ENCODE measurements around the gene CD300LG.

DNA sequence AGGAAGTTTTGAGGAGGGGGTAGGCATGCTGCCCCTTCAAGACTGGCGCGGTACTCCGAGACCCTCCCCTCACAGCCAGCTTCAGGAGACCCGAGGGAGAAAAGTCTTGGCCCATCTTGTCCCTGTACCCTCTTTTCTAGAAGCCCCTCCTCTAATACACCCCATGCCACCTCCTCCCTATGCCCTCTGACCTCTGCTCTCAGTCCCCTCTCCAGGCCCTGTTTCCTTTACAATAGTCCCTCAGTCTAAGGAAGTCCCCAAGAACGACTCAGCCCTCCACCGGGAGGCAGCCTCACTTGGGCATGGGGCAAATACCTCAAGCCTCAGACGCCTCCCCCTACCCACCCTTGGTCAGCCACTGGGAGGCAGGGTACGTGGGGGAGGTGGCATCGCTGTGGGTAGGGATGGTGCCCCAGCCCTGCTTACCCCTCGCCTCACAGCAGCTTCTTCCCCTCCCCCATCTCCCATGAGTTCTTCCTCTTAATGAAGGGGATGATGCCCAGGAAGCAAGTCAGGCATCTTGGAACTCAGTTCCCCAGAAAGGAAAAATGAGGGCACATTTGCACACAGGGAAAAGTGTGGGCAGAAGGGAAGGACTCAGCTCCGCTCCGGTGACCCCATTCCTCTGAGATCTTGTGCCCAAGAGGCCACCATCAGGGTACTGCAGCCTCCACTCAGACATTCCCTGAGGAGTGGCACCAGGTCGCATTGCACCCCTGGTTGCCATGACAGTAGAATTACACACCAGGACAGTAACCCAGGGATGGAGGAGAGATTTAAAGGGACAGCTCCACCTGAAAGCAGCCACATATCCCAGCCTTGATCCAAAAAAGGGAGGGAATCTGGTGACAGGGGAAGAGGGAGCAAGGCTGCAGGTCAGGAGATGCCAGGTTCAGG lies 54.1 kb downstream of the CD300LG start:
- TF ChIP-seq POLR2AphosphoS5 (IDR thresholded peaks at IDR 0.05) = no peak
- TF ChIP-seq, protein P1, sequence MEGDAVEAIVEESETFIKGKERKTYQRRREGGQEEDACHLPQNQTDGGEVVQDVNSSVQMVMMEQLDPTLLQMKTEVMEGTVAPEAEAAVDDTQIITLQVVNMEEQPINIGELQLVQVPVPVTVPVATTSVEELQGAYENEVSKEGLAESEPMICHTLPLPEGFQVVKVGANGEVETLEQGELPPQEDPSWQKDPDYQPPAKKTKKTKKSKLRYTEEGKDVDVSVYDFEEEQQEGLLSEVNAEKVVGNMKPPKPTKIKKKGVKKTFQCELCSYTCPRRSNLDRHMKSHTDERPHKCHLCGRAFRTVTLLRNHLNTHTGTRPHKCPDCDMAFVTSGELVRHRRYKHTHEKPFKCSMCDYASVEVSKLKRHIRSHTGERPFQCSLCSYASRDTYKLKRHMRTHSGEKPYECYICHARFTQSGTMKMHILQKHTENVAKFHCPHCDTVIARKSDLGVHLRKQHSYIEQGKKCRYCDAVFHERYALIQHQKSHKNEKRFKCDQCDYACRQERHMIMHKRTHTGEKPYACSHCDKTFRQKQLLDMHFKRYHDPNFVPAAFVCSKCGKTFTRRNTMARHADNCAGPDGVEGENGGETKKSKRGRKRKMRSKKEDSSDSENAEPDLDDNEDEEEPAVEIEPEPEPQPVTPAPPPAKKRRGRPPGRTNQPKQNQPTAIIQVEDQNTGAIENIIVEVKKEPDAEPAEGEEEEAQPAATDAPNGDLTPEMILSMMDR (IDR thresholded peaks at IDR 0.05) = no peak
